ENCODE results near the gene A3GALT2.

The A3GALT2 gene

GRCh38 chr1:33320619-33321165, at the start of gene A3GALT2:
Gene A3GALT2 (minus strand): TSS chr1:33321098. CDS start chr1:33321098, 0 bp downstream.
- DNase-seq: no peak

GRCh38 chr1:33370301-33370700, 49.4 kb upstream of the A3GALT2 start:
- no peak for DNase-seq

GRCh38 chr1:33369764-33370163, 48.9 kb upstream of the A3GALT2 start:
- no peak for DNase-seq

- no peak for DNase-seq
These were observed 48.2 kb upstream of the A3GALT2 start for GRCh38 chr1:33369081-33369480.

- DNase-seq: no peak
These were observed 47.5 kb upstream of the A3GALT2 start for GRCh38 chr1:33368431-33368830.

GRCh38 chr1:33367485-33368405, 46.8 kb upstream of the A3GALT2 start:
- peak; percentile 83 to 86 for DNase-seq

- no peak for DNase-seq
These were observed 46.0 kb upstream of the A3GALT2 start for GRCh38 chr1:33366762-33367484.

GRCh38 chr1:33365560-33365997, 44.7 kb upstream of the A3GALT2 start:
- no peak for DNase-seq

GRCh38 chr1:33364565-33364918, 43.6 kb upstream of the A3GALT2 start:
- DNase-seq: no peak

GRCh38 chr1:33363470-33363861, 42.6 kb upstream of the A3GALT2 start:
- no peak for DNase-seq

GRCh38 chr1:33363021-33363420, 42.1 kb upstream of the A3GALT2 start:
- no peak for DNase-seq

- DNase-seq: no peak
These were observed 40.8 kb upstream of the A3GALT2 start for GRCh38 chr1:33361532-33362235.

GRCh38 chr1:33360367-33360766, 39.5 kb upstream of the A3GALT2 start:
- no peak for DNase-seq

GRCh38 chr1:33359931-33360330, 39.0 kb upstream of the A3GALT2 start:
- DNase-seq: no peak

GRCh38 chr1:33358795-33359503, 38.1 kb upstream of the A3GALT2 start:
- no peak for DNase-seq

- DNase-seq: no peak
These were observed 37.4 kb upstream of the A3GALT2 start for GRCh38 chr1:33358114-33358794.

- DNase-seq: no peak
These were observed 36.2 kb upstream of the A3GALT2 start for GRCh38 chr1:33357099-33357498.

GRCh38 chr1:33354707-33355316, 33.9 kb upstream of the A3GALT2 start:
- DNase-seq: no peak

- DNase-seq: no peak
These were observed 32.6 kb upstream of the A3GALT2 start for GRCh38 chr1:33353531-33353930.

- DNase-seq: no peak
These were observed 30.4 kb upstream of the A3GALT2 start for GRCh38 chr1:33351281-33351660.

- DNase-seq: no peak
These were observed 29.8 kb upstream of the A3GALT2 start for GRCh38 chr1:33350611-33351280.
